IMR-90 (cell line): ENCODE data around the gene EPHA6. TPM values are rescaled to one million over a fixed set of nuclear protein-coding genes. Genes with fewer than 3 reads are reported as not detected.

Experiments used
- ATAC-seq: fragments of 200-7000 bp; cut with Tn5 transposase; 2 replicates; pipeline ENCODE4 v1.9.1; 2020; ENCODE audit warnings: low read depth, mild to moderate bottlenecking, moderate library complexity
- BruUV-seq: library from RNA; stranded (reverse); fragments of 400-500 nt; replicated peaks from 2 replicates; lab custom pipeline; 2021; lab: Mats Ljungman, UMichigan
- CTCF ChIA-PET: fragments of 300-600 bp; formaldehyde crosslinking; extraction: SDS; loops from one replicate; lab custom pipeline; 2021; ENCODE audit warnings: antibody characterized with exemption; lab: Yijun Ruan, JAX
- POLR2A ChIA-PET: fragments of 300-600 bp; sonication (Branson Sonifier 250); formaldehyde crosslinking; loops from one replicate; lab custom pipeline; 2022; ENCODE audit warnings: antibody characterized with exemption; ENCODE audit not compliant: unreplicated experiment; lab: Charles Lee
- DNase-seq: peaks from one replicate; pipeline ENCODE4 v3.0.0; 2013
- H2AFZ ChIP-seq: replicated peaks from 2 replicates; pipeline ENCODE3; 2013; ENCODE audit warnings: low read length, mild to moderate bottlenecking; ENCODE audit not compliant: poor library complexity
- H2AK5ac ChIP-seq: 2 replicates; pipeline ENCODE4 v1.6.1; 2013; ENCODE audit warnings: low read depth, low read length, inconsistent platforms
- H2AK9ac ChIP-seq: replicated peaks from 2 replicates; pipeline ENCODE3; 2013; ENCODE audit warnings: mild to moderate bottlenecking, low read depth, low read length, moderate library complexity; ENCODE audit not compliant: poor library complexity
- H2BK120ac ChIP-seq: 2 replicates; pipeline ENCODE4 v1.6.1; 2013; ENCODE audit warnings: low read depth, low read length, inconsistent platforms
- H2BK15ac ChIP-seq: 3 replicates; pipeline ENCODE4 v1.6.1; 2013; ENCODE audit warnings: low read depth, low read length, inconsistent platforms
- H2BK20ac ChIP-seq: 2 replicates; pipeline ENCODE4 v1.6.1; 2013; ENCODE audit warnings: low read depth, mild to moderate bottlenecking, inconsistent platforms, low read length, moderate library complexity
- H2BK5ac ChIP-seq: 2 replicates; pipeline ENCODE4 v1.6.1; 2013; ENCODE audit warnings: mild to moderate bottlenecking, low read depth, low read length, inconsistent platforms; ENCODE audit not compliant: poor library complexity, severe bottlenecking
- H3K14ac ChIP-seq: replicated peaks from 2 replicates; pipeline ENCODE4 v1.6.1; 2013; ENCODE audit warnings: low read depth, low read length, inconsistent platforms
- H3K18ac ChIP-seq: 2 replicates; pipeline ENCODE4 v1.6.1; 2013; ENCODE audit warnings: low read depth, low read length, control low read depth
- H3K23ac ChIP-seq: 2 replicates; pipeline ENCODE4 v1.6.1; 2013; ENCODE audit warnings: low read depth, low read length, inconsistent platforms
- H3K27ac ChIP-seq: 2 replicates; pipeline ENCODE4 v1.5.1; 2013; ENCODE audit warnings: mild to moderate bottlenecking, control low read depth, low read length; ENCODE audit not compliant: insufficient read depth
- H3K27me3 ChIP-seq: 2 replicates; pipeline ENCODE4 v1.6.1; 2013; ENCODE audit warnings: low read length; ENCODE audit not compliant: control insufficient read depth, insufficient read depth
- H3K36me3 ChIP-seq: 2 replicates; pipeline ENCODE4 v1.6.1; 2013; ENCODE audit warnings: low read length, mixed read lengths; ENCODE audit not compliant: control insufficient read depth, insufficient read depth
- H3K4ac ChIP-seq: 2 replicates; pipeline ENCODE4 v1.6.1; 2013; ENCODE audit warnings: low read depth, low read length, inconsistent platforms
- H3K4me1 ChIP-seq: 2 replicates; pipeline ENCODE4 v1.6.1; 2013; ENCODE audit warnings: low read length, mixed read lengths; ENCODE audit not compliant: control insufficient read depth, insufficient read depth
- H3K4me2 ChIP-seq: 2 replicates; pipeline ENCODE4 v1.6.1; 2013; ENCODE audit warnings: low read depth, mild to moderate bottlenecking, control low read depth, low read length, moderate library complexity
- H3K4me3 ChIP-seq: 2 replicates; pipeline ENCODE4 v1.5.1; 2013; ENCODE audit warnings: low read depth, mild to moderate bottlenecking, control low read depth, low read length, moderate library complexity; ENCODE audit not compliant: insufficient read depth
- H3K56ac ChIP-seq: 2 replicates; pipeline ENCODE4 v1.6.1; 2013; ENCODE audit warnings: low read length, inconsistent platforms; ENCODE audit not compliant: insufficient read depth; ENCODE audit errors: extremely low read depth
- H3K79me1 ChIP-seq, 2 experiments: 2 replicates each; pipeline ENCODE4 v1.6.1; 2013; ENCODE audit warnings: low read length in 2 of 2, inconsistent platforms in 1 of 2, low read depth in 1 of 2
- H3K9ac ChIP-seq: 2 replicates; pipeline ENCODE4 v1.6.1; 2013; ENCODE audit warnings: low read depth, low read length, control low read depth
- H3K9me1 ChIP-seq: 2 replicates; pipeline ENCODE4 v1.6.1; 2013; ENCODE audit warnings: low read length, inconsistent platforms; ENCODE audit not compliant: insufficient read depth
- H3K9me3 ChIP-seq: 2 replicates; pipeline ENCODE4 v1.6.1; 2013; ENCODE audit warnings: low read length; ENCODE audit not compliant: control insufficient read depth, insufficient read depth
- H4K20me1 ChIP-seq: 2 replicates; pipeline ENCODE4 v1.6.1; 2013; ENCODE audit warnings: low read length, inconsistent platforms; ENCODE audit not compliant: insufficient read depth
- H4K5ac ChIP-seq: 2 replicates; pipeline ENCODE4 v1.6.1; 2013; ENCODE audit warnings: mild to moderate bottlenecking, low read depth, low read length, control low read depth
- H4K8ac ChIP-seq, 2 experiments: 2 replicates each; pipeline ENCODE4 v1.6.1; 2013; ENCODE audit warnings: low read depth in 2 of 2, low read length in 2 of 2, control low read depth in 1 of 2, inconsistent platforms in 1 of 2
- H4K91ac ChIP-seq: 2 replicates; pipeline ENCODE4 v1.6.1; 2013; ENCODE audit warnings: low read depth, low read length, inconsistent platforms; ENCODE audit not compliant: insufficient read depth
- CEBPB ChIP-seq: IDR thresholded peaks from 2 replicates; pipeline ENCODE4 v1.6.1; 2012; ENCODE audit warnings: low read depth, low read length, improper control_type of control experiment
- CHD1 ChIP-seq: IDR thresholded peaks from 2 replicates; pipeline ENCODE4 v1.6.1; 2012; ENCODE audit warnings: low read depth, low read length, improper control_type of control experiment
- CTCF ChIP-seq: conservative IDR thresholded peaks from 2 replicates; pipeline ENCODE4 v1.5.1; 2012; ENCODE audit warnings: mild to moderate bottlenecking, low read depth, low read length, improper control_type of control experiment
- ELK1 ChIP-seq: fragments of 150-350 bp; IDR thresholded peaks from 2 replicates; pipeline ENCODE4 v1.6.1; 2016; ENCODE audit warnings: low read depth, mild to moderate bottlenecking, low read length, moderate library complexity, borderline replicate concordance
- FOS ChIP-seq: fragments of 150-350 bp; IDR thresholded peaks from 2 replicates; pipeline ENCODE4 v1.6.1; 2016; ENCODE audit warnings: low read depth, low read length
- MAZ ChIP-seq: IDR thresholded peaks from 2 replicates; pipeline ENCODE4 v1.6.1; 2012; ENCODE audit warnings: low read depth, mild to moderate bottlenecking, low read length, improper control_type of control experiment, moderate library complexity, borderline replicate concordance
- MXI1 ChIP-seq: IDR thresholded peaks from 2 replicates; pipeline ENCODE4 v1.6.1; 2012; ENCODE audit warnings: low read depth, mild to moderate bottlenecking, low read length, moderate library complexity, borderline replicate concordance
- POLR2A ChIP-seq: IDR thresholded peaks from 2 replicates; pipeline ENCODE4 v1.6.1; 2012; ENCODE audit warnings: mild to moderate bottlenecking, low read depth, low read length
- dilution Hi-C: fragments of 300-500 bp; cut with HindIII; formaldehyde crosslinking; loops from one replicate; pipeline ENCODE4 v1.14.3; 2018; ENCODE audit warnings: low sequenced_read_pairs; ENCODE audit not compliant: unreplicated experiment
- in situ Hi-C: fragments of 300-500 bp; cut with MboI; formaldehyde crosslinking; loops from 3 replicates; pipeline ENCODE4 v1.14.3; 2019; ENCODE audit warnings: low sequenced_read_pairs, inconsistent platforms, mixed read lengths
- intact Hi-C: fragments of 100-400 bp; cut with micrococcal nuclease; formaldehyde crosslinking; loops from 2 replicates; pipeline ENCODE4 v1.10.0; 2022
- polyA plus RNA-seq, 3 experiments: library from polyadenylated mRNA; depleted of rRNA; stranded (reverse); fragments of >200 nt; gene quantifications; 2 replicates each; pipeline ENCODE4 v1.2.3, GENCODE V29; 2012; ENCODE audit warnings: low replicate concordance in 1 of 3
- total RNA-seq: library from RNA; depleted of rRNA; stranded (reverse); fragments of >200 nt; gene quantifications from 2 replicates; pipeline ENCODE4 v1.2.3, GENCODE V29; 2012

Gene EPHA6
- total and polyA plus RNA-seq, 2 of the 4 experiments (the other 2 are of a cell fraction) = not detected

- ChIA-PET CTCF (no interaction called here), POLR2A (no interaction called here)
- H3K9ac ChIP-seq = no peak overlapping the region
- H2BK20ac ChIP-seq = no peak overlapping the region
- H2BK15ac ChIP-seq = no peak overlapping the region
- H3K14ac ChIP-seq = no peak overlapping the region
- H2BK120ac ChIP-seq = no peak overlapping the region
- no peak overlapping the region for H4K91ac ChIP-seq
- no peaks in the 10 kb centered on the region for H3K36me3 ChIP-seq
- no peak for ATAC-seq
- no peak overlapping the region for H2AK9ac ChIP-seq
- BruUV-seq = no TSS peak
- dilution Hi-C loops (no loop called here), intact Hi-C loops (no loop called here), in situ Hi-C loops (no loop called here)
- H3K4me3 ChIP-seq = no peak overlapping the region
- no peak overlapping the region for H3K27ac ChIP-seq
- H3K4me2 ChIP-seq = no peak overlapping the region
- DNase-seq = no peak
- TF ChIP-seq ELK1 = no peak
- TF ChIP-seq MAZ = no peak
- TF ChIP-seq CEBPB = no peak
- TF ChIP-seq MXI1 = no peak
- TF ChIP-seq CTCF = no peak
- no peak for TF ChIP-seq FOS
- no peak for TF ChIP-seq POLR2A
- TF ChIP-seq CHD1 = no peak
- no peak overlapping the region for H4K8ac ChIP-seq
- no peaks in the 10 kb centered on the region for H3K4me1 ChIP-seq
- no peak overlapping the region for H3K56ac ChIP-seq
- no peak overlapping the region for H4K5ac ChIP-seq
- no peak overlapping the region for H3K23ac ChIP-seq
- no peak overlapping the region for H3K18ac ChIP-seq
- H3K79me1 ChIP-seq = no peaks in the 10 kb centered on the region
- H3K9me3 ChIP-seq = peaks cover 3% of the 10 kb centered on the region; the same call in 1 of the 2 replicates
- no peak overlapping the region for H3K4ac ChIP-seq
- H2AFZ ChIP-seq = no peak overlapping the region
- H3K27me3 ChIP-seq = no peaks in the 10 kb centered on the region
- no peak overlapping the region for H2BK5ac ChIP-seq
- H4K20me1 ChIP-seq = no peaks in the 10 kb centered on the region
- H2AK5ac ChIP-seq = no peak overlapping the region
- no peaks in the 10 kb centered on the region for H3K9me1 ChIP-seq
These were observed 607.2 kb downstream of the EPHA6 start for GRCh38 chr3:97421565-97421964.
